Large intestine (tissue), 3 donors: ENCODE measurements around the gene HACL1. TPM values are rescaled to one million over a fixed set of nuclear protein-coding genes. Genes with fewer than 3 reads are reported as not detected.

Experiments used
- DNase-seq, 2 donors: peaks; one replicate each; pipeline versions ENCODE4 v3.0.0 to v3.0.0-alpha.2; 2013
- H3K27ac ChIP-seq: one replicate; pipeline ENCODE4 v1.5.1; 2013; ENCODE audit warnings: low read length
- H3K27me3 ChIP-seq: 2 replicates; pipeline ENCODE4 v1.6.1; 2013; ENCODE audit warnings: low read length; ENCODE audit not compliant: control insufficient read depth, insufficient read depth
- H3K36me3 ChIP-seq: 2 replicates; pipeline ENCODE4 v1.6.1; 2013; ENCODE audit warnings: low read length; ENCODE audit not compliant: control insufficient read depth, insufficient read depth
- H3K4me1 ChIP-seq: one replicate; pipeline ENCODE4 v1.6.1; 2013; ENCODE audit warnings: low read length; ENCODE audit not compliant: control insufficient read depth, insufficient read depth
- H3K4me3 ChIP-seq: one replicate; pipeline ENCODE4 v1.5.1; 2013; ENCODE audit warnings: low read length
- H3K9me3 ChIP-seq: one replicate; pipeline ENCODE4 v1.6.1; 2013; ENCODE audit warnings: mild to moderate bottlenecking, low read depth, low read length, moderate library complexity; ENCODE audit not compliant: control insufficient read depth
- WGBS: methylation state at CpG from one replicate; pipeline ENCODE4 v1.1.5; 2013; ENCODE audit warnings: low lambda C conversion rate; ENCODE audit not compliant: insufficient coverage; 5-methylcytosine and 5-hydroxymethylcytosine counted together
- polyA plus RNA-seq: library from polyadenylated mRNA; unstranded; fragments of 120-200 nt; gene quantifications from one replicate; pipeline ENCODE4 v1.2.1, GENCODE V29; 2013

The HACL1 gene
- polyA plus RNA-seq, 1 donor = 23.3 TPM

GRCh38 chr3:15557511-15557946 is 43.8 kb downstream of the HACL1 start:
- DNase-seq = peak; percentile 58 to 74
- Histone ChIP-seq H3K27me3 (no peaks in the 10 kb centered on the region), H3K27ac (no peak overlapping the region), H3K36me3 (peaks cover 12% of the 10 kb centered on the region), H3K4me1 (peaks cover 12% of the 10 kb centered on the region), H3K9me3 (no peaks in the 10 kb centered on the region), H3K4me3 (no peak overlapping the region)
- no CpG with 5 or more reads among the region's 3 CpGs for WGBS

GRCh38 chr3:15556512-15556911 is 44.9 kb downstream of the HACL1 start:
- DNase-seq = peak in 1 of 2 donors; percentile 11
- no peak overlapping the region for H3K4me3 ChIP-seq
- H3K4me1 ChIP-seq = peaks cover 5% of the 10 kb centered on the region
- H3K9me3 ChIP-seq = no peaks in the 10 kb centered on the region
- H3K36me3 ChIP-seq = peaks cover 13% of the 10 kb centered on the region
- H3K27me3 ChIP-seq = no peaks in the 10 kb centered on the region
- H3K27ac ChIP-seq = no peak overlapping the region
- WGBS = no CpG with 5 or more reads among the region's 2 CpGs

- DNase-seq = no peak
- Histone ChIP-seq H3K9me3 (no peaks in the 10 kb centered on the region), H3K27me3 (no peaks in the 10 kb centered on the region), H3K36me3 (peaks cover 4% of the 10 kb centered on the region), H3K27ac (no peak overlapping the region), H3K4me3 (no peak overlapping the region), H3K4me1 (peaks cover 2% of the 10 kb centered on the region)
- WGBS = 20% methylated on average over 2 of the region's 3 CpGs
Measured at GRCh38 chr3:15553749-15554148, 47.6 kb downstream of the HACL1 start.

- WGBS = no CpG with 5 or more reads among the region's 1 CpG
- no peaks in the 10 kb centered on the region for H3K27me3 ChIP-seq
- peaks cover 4% of the 10 kb centered on the region for H3K36me3 ChIP-seq
- no peaks in the 10 kb centered on the region for H3K4me1 ChIP-seq
- H3K4me3 ChIP-seq = no peak overlapping the region
- no peaks in the 10 kb centered on the region for H3K9me3 ChIP-seq
- no peak overlapping the region for H3K27ac ChIP-seq
- DNase-seq = no peak
Measured at GRCh38 chr3:15551902-15552301, 49.5 kb downstream of the HACL1 start.

- peaks cover 4% of the 10 kb centered on the region for H3K36me3 ChIP-seq
- H3K4me1 ChIP-seq = no peaks in the 10 kb centered on the region
- no peaks in the 10 kb centered on the region for H3K9me3 ChIP-seq
- no peak for DNase-seq
- no peak overlapping the region for H3K4me3 ChIP-seq
- WGBS = 100% methylated on average over 1 of the region's 6 CpGs
- no peak overlapping the region for H3K27ac ChIP-seq
- no peaks in the 10 kb centered on the region for H3K27me3 ChIP-seq
Measured at GRCh38 chr3:15549846-15550245, 51.5 kb downstream of the HACL1 start.

GRCh38 chr3:15542614-15543013 is 58.8 kb downstream of the HACL1 start:
- Histone ChIP-seq H3K9me3 (no peaks in the 10 kb centered on the region), H3K36me3 (no peaks in the 10 kb centered on the region), H3K4me1 (no peaks in the 10 kb centered on the region), H3K27me3 (no peaks in the 10 kb centered on the region), H3K4me3 (no peak overlapping the region), H3K27ac (no peak overlapping the region)
- no peak for DNase-seq
- WGBS = no CpG with 5 or more reads among the region's 5 CpGs

GRCh38 chr3:15541371-15541770 is 60.0 kb downstream of the HACL1 start:
- DNase-seq = no peak
- Histone ChIP-seq H3K4me3 (no peak overlapping the region), H3K27ac (no peak overlapping the region), H3K27me3 (no peaks in the 10 kb centered on the region), H3K36me3 (no peaks in the 10 kb centered on the region), H3K9me3 (no peaks in the 10 kb centered on the region), H3K4me1 (no peaks in the 10 kb centered on the region)
- WGBS = 92% methylated on average over 2 of the region's 4 CpGs

GRCh38 chr3:15539066-15539465 is 62.3 kb downstream of the HACL1 start:
- WGBS = no CpG with 5 or more reads among the region's 1 CpG
- DNase-seq = no peak
- Histone ChIP-seq H3K4me3 (no peak overlapping the region), H3K9me3 (no peaks in the 10 kb centered on the region), H3K27ac (no peak overlapping the region), H3K4me1 (no peaks in the 10 kb centered on the region), H3K27me3 (no peaks in the 10 kb centered on the region), H3K36me3 (no peaks in the 10 kb centered on the region)

GRCh38 chr3:15538345-15538744 is 63.0 kb downstream of the HACL1 start:
- no peaks in the 10 kb centered on the region for H3K9me3 ChIP-seq
- no peaks in the 10 kb centered on the region for H3K4me1 ChIP-seq
- WGBS = no CpG with 5 or more reads among the region's 2 CpGs
- H3K27ac ChIP-seq = no peak overlapping the region
- no peaks in the 10 kb centered on the region for H3K27me3 ChIP-seq
- H3K4me3 ChIP-seq = no peak overlapping the region
- DNase-seq = no peak
- no peaks in the 10 kb centered on the region for H3K36me3 ChIP-seq

GRCh38 chr3:15536856-15537255 is 64.5 kb downstream of the HACL1 start:
- Histone ChIP-seq H3K27me3 (no peaks in the 10 kb centered on the region), H3K36me3 (no peaks in the 10 kb centered on the region), H3K27ac (no peak overlapping the region), H3K4me3 (no peak overlapping the region), H3K4me1 (no peaks in the 10 kb centered on the region), H3K9me3 (no peaks in the 10 kb centered on the region)
- WGBS = 79% methylated on average over 2 of the region's 2 CpGs
- no peak for DNase-seq

GRCh38 chr3:15535732-15536131 is 65.6 kb downstream of the HACL1 start:
- Histone ChIP-seq H3K27ac (no peak overlapping the region), H3K36me3 (no peaks in the 10 kb centered on the region), H3K9me3 (no peaks in the 10 kb centered on the region), H3K27me3 (no peaks in the 10 kb centered on the region), H3K4me3 (no peak overlapping the region), H3K4me1 (no peaks in the 10 kb centered on the region)
- DNase-seq = no peak
- no CpG with 5 or more reads among the region's 1 CpG for WGBS
